IMR-90 (cell line): ENCODE measurements around the gene WNT7B. TPM values are rescaled to one million over a fixed set of nuclear protein-coding genes. Genes with fewer than 3 reads are reported as not detected.

Experiments used
- ATAC-seq: fragments of 200-7000 bp; cut with Tn5 transposase; 2 replicates; pipeline ENCODE4 v1.9.1; 2020; ENCODE audit warnings: low read depth, mild to moderate bottlenecking, moderate library complexity
- BruUV-seq: library from RNA; stranded (reverse); fragments of 400-500 nt; replicated peaks from 2 replicates; lab custom pipeline; 2021; lab: Mats Ljungman, UMichigan
- CTCF ChIA-PET: fragments of 300-600 bp; formaldehyde crosslinking; extraction: SDS; loops from one replicate; lab custom pipeline; 2021; ENCODE audit warnings: antibody characterized with exemption; lab: Yijun Ruan, JAX
- POLR2A ChIA-PET: fragments of 300-600 bp; sonication (Branson Sonifier 250); formaldehyde crosslinking; loops from one replicate; lab custom pipeline; 2022; ENCODE audit warnings: antibody characterized with exemption; ENCODE audit not compliant: unreplicated experiment; lab: Charles Lee
- DNase-seq: peaks from one replicate; pipeline ENCODE4 v3.0.0; 2013
- H2AFZ ChIP-seq: replicated peaks from 2 replicates; pipeline ENCODE3; 2013; ENCODE audit warnings: low read length, mild to moderate bottlenecking; ENCODE audit not compliant: poor library complexity
- H2AK5ac ChIP-seq: 2 replicates; pipeline ENCODE4 v1.6.1; 2013; ENCODE audit warnings: low read depth, low read length, inconsistent platforms
- H2AK9ac ChIP-seq: replicated peaks from 2 replicates; pipeline ENCODE3; 2013; ENCODE audit warnings: mild to moderate bottlenecking, low read depth, low read length, moderate library complexity; ENCODE audit not compliant: poor library complexity
- H2BK120ac ChIP-seq: 2 replicates; pipeline ENCODE4 v1.6.1; 2013; ENCODE audit warnings: low read depth, low read length, inconsistent platforms
- H2BK15ac ChIP-seq: 3 replicates; pipeline ENCODE4 v1.6.1; 2013; ENCODE audit warnings: low read depth, low read length, inconsistent platforms
- H2BK20ac ChIP-seq: 2 replicates; pipeline ENCODE4 v1.6.1; 2013; ENCODE audit warnings: low read depth, mild to moderate bottlenecking, inconsistent platforms, low read length, moderate library complexity
- H2BK5ac ChIP-seq: 2 replicates; pipeline ENCODE4 v1.6.1; 2013; ENCODE audit warnings: mild to moderate bottlenecking, low read depth, low read length, inconsistent platforms; ENCODE audit not compliant: poor library complexity, severe bottlenecking
- H3K14ac ChIP-seq: replicated peaks from 2 replicates; pipeline ENCODE4 v1.6.1; 2013; ENCODE audit warnings: low read depth, low read length, inconsistent platforms
- H3K18ac ChIP-seq: 2 replicates; pipeline ENCODE4 v1.6.1; 2013; ENCODE audit warnings: low read depth, low read length, control low read depth
- H3K23ac ChIP-seq: 2 replicates; pipeline ENCODE4 v1.6.1; 2013; ENCODE audit warnings: low read depth, low read length, inconsistent platforms
- H3K27ac ChIP-seq: 2 replicates; pipeline ENCODE4 v1.5.1; 2013; ENCODE audit warnings: mild to moderate bottlenecking, control low read depth, low read length; ENCODE audit not compliant: insufficient read depth
- H3K27me3 ChIP-seq: 2 replicates; pipeline ENCODE4 v1.6.1; 2013; ENCODE audit warnings: low read length; ENCODE audit not compliant: control insufficient read depth, insufficient read depth
- H3K36me3 ChIP-seq: 2 replicates; pipeline ENCODE4 v1.6.1; 2013; ENCODE audit warnings: low read length, mixed read lengths; ENCODE audit not compliant: control insufficient read depth, insufficient read depth
- H3K4ac ChIP-seq: 2 replicates; pipeline ENCODE4 v1.6.1; 2013; ENCODE audit warnings: low read depth, low read length, inconsistent platforms
- H3K4me1 ChIP-seq: 2 replicates; pipeline ENCODE4 v1.6.1; 2013; ENCODE audit warnings: low read length, mixed read lengths; ENCODE audit not compliant: control insufficient read depth, insufficient read depth
- H3K4me2 ChIP-seq: 2 replicates; pipeline ENCODE4 v1.6.1; 2013; ENCODE audit warnings: low read depth, mild to moderate bottlenecking, control low read depth, low read length, moderate library complexity
- H3K4me3 ChIP-seq: 2 replicates; pipeline ENCODE4 v1.5.1; 2013; ENCODE audit warnings: low read depth, mild to moderate bottlenecking, control low read depth, low read length, moderate library complexity; ENCODE audit not compliant: insufficient read depth
- H3K56ac ChIP-seq: 2 replicates; pipeline ENCODE4 v1.6.1; 2013; ENCODE audit warnings: low read length, inconsistent platforms; ENCODE audit not compliant: insufficient read depth; ENCODE audit errors: extremely low read depth
- H3K79me1 ChIP-seq, 2 experiments: 2 replicates each; pipeline ENCODE4 v1.6.1; 2013; ENCODE audit warnings: low read length in 2 of 2, inconsistent platforms in 1 of 2, low read depth in 1 of 2
- H3K9ac ChIP-seq: 2 replicates; pipeline ENCODE4 v1.6.1; 2013; ENCODE audit warnings: low read depth, low read length, control low read depth
- H3K9me1 ChIP-seq: 2 replicates; pipeline ENCODE4 v1.6.1; 2013; ENCODE audit warnings: low read length, inconsistent platforms; ENCODE audit not compliant: insufficient read depth
- H3K9me3 ChIP-seq: 2 replicates; pipeline ENCODE4 v1.6.1; 2013; ENCODE audit warnings: low read length; ENCODE audit not compliant: control insufficient read depth, insufficient read depth
- H4K20me1 ChIP-seq: 2 replicates; pipeline ENCODE4 v1.6.1; 2013; ENCODE audit warnings: low read length, inconsistent platforms; ENCODE audit not compliant: insufficient read depth
- H4K5ac ChIP-seq: 2 replicates; pipeline ENCODE4 v1.6.1; 2013; ENCODE audit warnings: mild to moderate bottlenecking, low read depth, low read length, control low read depth
- H4K8ac ChIP-seq, 2 experiments: 2 replicates each; pipeline ENCODE4 v1.6.1; 2013; ENCODE audit warnings: low read depth in 2 of 2, low read length in 2 of 2, control low read depth in 1 of 2, inconsistent platforms in 1 of 2
- H4K91ac ChIP-seq: 2 replicates; pipeline ENCODE4 v1.6.1; 2013; ENCODE audit warnings: low read depth, low read length, inconsistent platforms; ENCODE audit not compliant: insufficient read depth
- BHLHE40 ChIP-seq: fragments of 150-350 bp; IDR thresholded peaks from 2 replicates; pipeline ENCODE4 v1.6.1; 2016; ENCODE audit warnings: mild to moderate bottlenecking, low read depth, low read length
- CEBPB ChIP-seq: IDR thresholded peaks from 2 replicates; pipeline ENCODE4 v1.6.1; 2012; ENCODE audit warnings: low read depth, low read length, improper control_type of control experiment
- CHD1 ChIP-seq: IDR thresholded peaks from 2 replicates; pipeline ENCODE4 v1.6.1; 2012; ENCODE audit warnings: low read depth, low read length, improper control_type of control experiment
- FOS ChIP-seq: fragments of 150-350 bp; IDR thresholded peaks from 2 replicates; pipeline ENCODE4 v1.6.1; 2016; ENCODE audit warnings: low read depth, low read length
- MAFK ChIP-seq: IDR thresholded peaks from 2 replicates; pipeline ENCODE4 v1.6.1; 2012; ENCODE audit warnings: low read depth, low read length, improper control_type of control experiment
- MAZ ChIP-seq: IDR thresholded peaks from 2 replicates; pipeline ENCODE4 v1.6.1; 2012; ENCODE audit warnings: low read depth, mild to moderate bottlenecking, low read length, improper control_type of control experiment, moderate library complexity, borderline replicate concordance
- MXI1 ChIP-seq: IDR thresholded peaks from 2 replicates; pipeline ENCODE4 v1.6.1; 2012; ENCODE audit warnings: low read depth, mild to moderate bottlenecking, low read length, moderate library complexity, borderline replicate concordance
- NFE2L2 ChIP-seq: fragments of 150-350 bp; IDR thresholded peaks from 2 replicates; pipeline ENCODE4 v1.6.1; 2016; ENCODE audit warnings: low read depth, mild to moderate bottlenecking, low read length
- POLR2A ChIP-seq: IDR thresholded peaks from 2 replicates; pipeline ENCODE4 v1.6.1; 2012; ENCODE audit warnings: mild to moderate bottlenecking, low read depth, low read length
- RAD21 ChIP-seq: IDR thresholded peaks from 2 replicates; pipeline ENCODE4 v1.6.1; 2012; ENCODE audit warnings: low read length, improper control_type of control experiment
- RCOR1 ChIP-seq: IDR thresholded peaks from 2 replicates; pipeline ENCODE4 v1.6.1; 2012; ENCODE audit warnings: mild to moderate bottlenecking, low read length, improper control_type of control experiment; ENCODE audit not compliant: insufficient replicate concordance
- RFX5 ChIP-seq: IDR thresholded peaks from 2 replicates; pipeline ENCODE4 v1.8.0; 2012; ENCODE audit warnings: low read depth, mild to moderate bottlenecking, low read length, moderate library complexity
- SMC3 ChIP-seq: fragments of 150-350 bp; IDR thresholded peaks from 2 replicates; pipeline ENCODE4 v1.6.1; 2016; ENCODE audit warnings: low read depth, mild to moderate bottlenecking, antibody characterized with exemption, low read length, moderate library complexity
- WGBS, 2 experiments: methylation state at CpG; one replicate each; pipeline versions ENCODE4 v1.1.5 to v1.1.7; 2013; ENCODE audit warnings: missing lambda C conversion rate in 2 of 2; ENCODE audit not compliant: insufficient read length in 1 of 2; ENCODE audit errors: extremely low coverage in 2 of 2; 5-methylcytosine and 5-hydroxymethylcytosine counted together
- dilution Hi-C: fragments of 300-500 bp; cut with HindIII; formaldehyde crosslinking; loops from one replicate; pipeline ENCODE4 v1.14.3; 2018; ENCODE audit warnings: low sequenced_read_pairs; ENCODE audit not compliant: unreplicated experiment
- in situ Hi-C: fragments of 300-500 bp; cut with MboI; formaldehyde crosslinking; loops from 3 replicates; pipeline ENCODE4 v1.14.3; 2019; ENCODE audit warnings: low sequenced_read_pairs, inconsistent platforms, mixed read lengths
- intact Hi-C: fragments of 100-400 bp; cut with micrococcal nuclease; formaldehyde crosslinking; loops from 2 replicates; pipeline ENCODE4 v1.10.0; 2022
- polyA plus RNA-seq, 3 experiments: library from polyadenylated mRNA; depleted of rRNA; stranded (reverse); fragments of >200 nt; gene quantifications; 2 replicates each; pipeline ENCODE4 v1.2.3, GENCODE V29; 2012; ENCODE audit warnings: low replicate concordance in 1 of 3
- total RNA-seq: library from RNA; depleted of rRNA; stranded (reverse); fragments of >200 nt; gene quantifications from 2 replicates; pipeline ENCODE4 v1.2.3, GENCODE V29; 2012
- TF ChIP-seq, protein P1 (sequence below): fragments of 150-350 bp; IDR thresholded peaks from 2 replicates; pipeline ENCODE4 v1.6.1; 2016; ENCODE audit warnings: low read depth, mild to moderate bottlenecking, low read length, moderate library complexity, borderline replicate concordance
- TF ChIP-seq, protein P2 (sequence below): fragments of 150-350 bp; IDR thresholded peaks from 2 replicates; pipeline ENCODE4 v1.6.1; 2017; ENCODE audit warnings: mild to moderate bottlenecking, antibody characterized with exemption, low read length, low read depth
- TF ChIP-seq, protein P3 (sequence below): conservative IDR thresholded peaks from 2 replicates; pipeline ENCODE4 v1.5.1; 2012; ENCODE audit warnings: mild to moderate bottlenecking, low read depth, low read length, improper control_type of control experiment

WNT7B gene
- total and polyA plus RNA-seq, 2 of the 4 experiments (the other 2 are of a cell fraction) = under 0.01 to 0.15 TPM

DNA sequence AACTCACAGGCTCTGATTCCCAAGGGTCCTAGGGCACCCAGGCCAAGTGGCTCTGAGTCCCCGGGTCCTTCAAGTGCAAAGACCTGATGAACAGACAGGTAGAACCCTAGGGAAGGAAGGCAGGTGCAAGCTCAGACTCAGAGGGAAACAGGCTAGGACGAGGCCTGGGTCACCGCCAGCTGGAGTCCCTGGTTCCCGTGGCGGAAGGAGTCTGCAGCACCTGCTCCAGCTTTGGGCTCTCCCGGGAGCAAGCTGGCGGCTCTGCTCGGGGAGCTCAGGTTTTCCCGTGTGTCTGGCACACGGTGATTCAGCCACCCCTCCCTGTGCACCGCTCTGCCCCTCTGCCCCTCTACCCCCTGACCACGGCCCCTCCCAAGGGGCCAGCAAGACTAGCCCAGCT lies 59.8 kb downstream of the WNT7B start:
- intact Hi-C loops = no loop called here
- H3K27ac ChIP-seq = no peak overlapping the region
- no TSS peak for BruUV-seq
- H3K9ac ChIP-seq = no peak overlapping the region
- peaks cover 8% of the 10 kb centered on the region for H3K9me3 ChIP-seq
- H2BK20ac ChIP-seq = no peak overlapping the region
- no peak overlapping the region for H4K8ac ChIP-seq
- no peaks in the 10 kb centered on the region for H3K36me3 ChIP-seq
- no peak overlapping the region for H3K18ac ChIP-seq
- no peak overlapping the region for H2AK9ac ChIP-seq
- in situ Hi-C loops = no loop called here
- no peaks in the 10 kb centered on the region for H3K79me1 ChIP-seq
- dilution Hi-C loops = no loop called here
- DNase-seq = no peak
- no peak overlapping the region for H4K91ac ChIP-seq
- no peak overlapping the region for H2BK120ac ChIP-seq
- H2AFZ ChIP-seq = no peak overlapping the region
- H3K4me1 ChIP-seq = no peaks in the 10 kb centered on the region
- CTCF ChIA-PET = no interaction called here
- no peaks in the 10 kb centered on the region for H3K9me1 ChIP-seq
- H4K20me1 ChIP-seq = no peaks in the 10 kb centered on the region
- H3K4me3 ChIP-seq = no peak overlapping the region
- no peak overlapping the region for H4K5ac ChIP-seq
- no peak overlapping the region for H3K4ac ChIP-seq
- no peak overlapping the region for H3K56ac ChIP-seq
- no peak overlapping the region for H2BK5ac ChIP-seq
- no peak overlapping the region for H3K4me2 ChIP-seq
- WGBS, 2 experiments = no CpG with 5 or more reads among the region's 12 CpGs
- no peak for TF ChIP-seq NFE2L2
- no peak for TF ChIP-seq RFX5
- no peak for TF ChIP-seq POLR2A
- no peak for TF ChIP-seq RAD21
- no peak for TF ChIP-seq MAZ
- no peak for TF ChIP-seq MXI1
- no peak for TF ChIP-seq BHLHE40
- TF ChIP-seq FOS = no peak
- TF ChIP-seq MAFK = no peak
- TF ChIP-seq, protein P1, sequence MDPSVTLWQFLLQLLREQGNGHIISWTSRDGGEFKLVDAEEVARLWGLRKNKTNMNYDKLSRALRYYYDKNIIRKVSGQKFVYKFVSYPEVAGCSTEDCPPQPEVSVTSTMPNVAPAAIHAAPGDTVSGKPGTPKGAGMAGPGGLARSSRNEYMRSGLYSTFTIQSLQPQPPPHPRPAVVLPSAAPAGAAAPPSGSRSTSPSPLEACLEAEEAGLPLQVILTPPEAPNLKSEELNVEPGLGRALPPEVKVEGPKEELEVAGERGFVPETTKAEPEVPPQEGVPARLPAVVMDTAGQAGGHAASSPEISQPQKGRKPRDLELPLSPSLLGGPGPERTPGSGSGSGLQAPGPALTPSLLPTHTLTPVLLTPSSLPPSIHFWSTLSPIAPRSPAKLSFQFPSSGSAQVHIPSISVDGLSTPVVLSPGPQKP = no peak
- no peak for TF ChIP-seq CHD1
- TF ChIP-seq RCOR1 = no peak
- TF ChIP-seq, protein P2, sequence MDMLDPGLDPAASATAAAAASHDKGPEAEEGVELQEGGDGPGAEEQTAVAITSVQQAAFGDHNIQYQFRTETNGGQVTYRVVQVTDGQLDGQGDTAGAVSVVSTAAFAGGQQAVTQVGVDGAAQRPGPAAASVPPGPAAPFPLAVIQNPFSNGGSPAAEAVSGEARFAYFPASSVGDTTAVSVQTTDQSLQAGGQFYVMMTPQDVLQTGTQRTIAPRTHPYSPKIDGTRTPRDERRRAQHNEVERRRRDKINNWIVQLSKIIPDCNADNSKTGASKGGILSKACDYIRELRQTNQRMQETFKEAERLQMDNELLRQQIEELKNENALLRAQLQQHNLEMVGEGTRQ = no peak
- TF ChIP-seq, protein P3, sequence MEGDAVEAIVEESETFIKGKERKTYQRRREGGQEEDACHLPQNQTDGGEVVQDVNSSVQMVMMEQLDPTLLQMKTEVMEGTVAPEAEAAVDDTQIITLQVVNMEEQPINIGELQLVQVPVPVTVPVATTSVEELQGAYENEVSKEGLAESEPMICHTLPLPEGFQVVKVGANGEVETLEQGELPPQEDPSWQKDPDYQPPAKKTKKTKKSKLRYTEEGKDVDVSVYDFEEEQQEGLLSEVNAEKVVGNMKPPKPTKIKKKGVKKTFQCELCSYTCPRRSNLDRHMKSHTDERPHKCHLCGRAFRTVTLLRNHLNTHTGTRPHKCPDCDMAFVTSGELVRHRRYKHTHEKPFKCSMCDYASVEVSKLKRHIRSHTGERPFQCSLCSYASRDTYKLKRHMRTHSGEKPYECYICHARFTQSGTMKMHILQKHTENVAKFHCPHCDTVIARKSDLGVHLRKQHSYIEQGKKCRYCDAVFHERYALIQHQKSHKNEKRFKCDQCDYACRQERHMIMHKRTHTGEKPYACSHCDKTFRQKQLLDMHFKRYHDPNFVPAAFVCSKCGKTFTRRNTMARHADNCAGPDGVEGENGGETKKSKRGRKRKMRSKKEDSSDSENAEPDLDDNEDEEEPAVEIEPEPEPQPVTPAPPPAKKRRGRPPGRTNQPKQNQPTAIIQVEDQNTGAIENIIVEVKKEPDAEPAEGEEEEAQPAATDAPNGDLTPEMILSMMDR = no peak
- TF ChIP-seq CEBPB = no peak
- no peak for TF ChIP-seq SMC3
- POLR2A ChIA-PET = no interaction called here
- H2BK15ac ChIP-seq = no peak overlapping the region
- ATAC-seq = no peak
- peaks cover 40% of the 10 kb centered on the region; the same call in 1 of the 2 replicates for H3K27me3 ChIP-seq
- no peak overlapping the region for H3K23ac ChIP-seq
- H3K14ac ChIP-seq = no peak overlapping the region
- H2AK5ac ChIP-seq = no peak overlapping the region
